LoVo (cell line): ENCODE measurements around the gene SLC22A2.

Experiments used
- DNase-seq: peaks from one replicate; pipeline ENCODE4 v3.0.0-alpha.2; 2016; ENCODE audit warnings: low spot score

Gene SLC22A2

GRCh38 chr6:160273750-160274149, 15.1 kb upstream of the SLC22A2 start:
- peak; percentile 32 for DNase-seq

GRCh38 chr6:160273196-160273595, 14.6 kb upstream of the SLC22A2 start:
- no peak for DNase-seq

- no peak for DNase-seq
Measured at GRCh38 chr6:160272707-160273106, 14.1 kb upstream of the SLC22A2 start.

- DNase-seq: no peak
Measured at GRCh38 chr6:160270347-160270746, 11.7 kb upstream of the SLC22A2 start.

GRCh38 chr6:160269771-160270170, 11.2 kb upstream of the SLC22A2 start:
- DNase-seq: no peak

- no peak for DNase-seq
Measured at GRCh38 chr6:160269023-160269521, 10.5 kb upstream of the SLC22A2 start.

- DNase-seq: no peak
Measured at GRCh38 chr6:160267102-160267501, 8.5 kb upstream of the SLC22A2 start.

GRCh38 chr6:160265869-160266476, 7.4 kb upstream of the SLC22A2 start:
- no peak for DNase-seq

GRCh38 chr6:160264061-160264612, 5.5 kb upstream of the SLC22A2 start:
- no peak for DNase-seq

GRCh38 chr6:160263196-160263939, 4.7 kb upstream of the SLC22A2 start:
- no peak for DNase-seq

GRCh38 chr6:160261991-160262680, 3.5 kb upstream of the SLC22A2 start:
- no peak for DNase-seq

GRCh38 chr6:160260803-160261450, 2.3 kb upstream of the SLC22A2 start:
- no peak for DNase-seq

- no peak for DNase-seq
Measured at GRCh38 chr6:160260367-160260766, 1.7 kb upstream of the SLC22A2 start.

- no peak for DNase-seq
Measured at GRCh38 chr6:160259598-160259997, 977 bp upstream of the SLC22A2 start.

GRCh38 chr6:160259143-160259425, 463 bp upstream of the SLC22A2 start:
- no peak for DNase-seq

- DNase-seq: no peak
Measured at GRCh38 chr6:160256445-160256844, 2.2 kb downstream of the SLC22A2 start.

GRCh38 chr6:160254467-160255312, 3.9 kb downstream of the SLC22A2 start:
- peak; percentile 82 for DNase-seq

- DNase-seq: no peak
Measured at GRCh38 chr6:160253714-160254113, 4.9 kb downstream of the SLC22A2 start.

GRCh38 chr6:160253292-160253691, 5.3 kb downstream of the SLC22A2 start:
- no peak for DNase-seq

GRCh38 chr6:160252073-160252813, 6.4 kb downstream of the SLC22A2 start:
- DNase-seq: no peak

GRCh38 chr6:160249671-160250070, 8.9 kb downstream of the SLC22A2 start:
- no peak for DNase-seq
